Esophagus squamous epithelium (tissue), 5 donors: ENCODE results near the gene AMFR. TPM values are rescaled to one million over a fixed set of nuclear protein-coding genes. Genes with fewer than 3 reads are reported as not detected.

ENCODE experiments used
- DNase-seq: peaks from one replicate; lab custom pipeline; 2025; lab: John Stamatoyannopoulos, UW
- H3K27ac ChIP-seq, 4 donors: fragments of 200-600 bp; sonication (generic); one replicate each; pipeline ENCODE4 v1.5.1; 2016 to 2019; ENCODE audit warnings: mild to moderate bottlenecking in 1 of 4
- H3K27me3 ChIP-seq, 4 donors: fragments of 200-600 bp; sonication (generic); 1 replicate in 3 of 4; 2 replicates in 1 of 4; pipeline versions ENCODE4 v1.5.1 to v1.6.0; 2017 to 2021; ENCODE audit warnings: antibody characterized with exemption in 1 of 4
- H3K36me3 ChIP-seq, 3 donors: fragments of 200-600 bp; sonication (generic); one replicate each; pipeline ENCODE4 v1.5.1; 2016 to 2019
- H3K4me1 ChIP-seq, 3 donors: fragments of 200-600 bp; sonication (generic); one replicate each; pipeline ENCODE4 v1.5.1; 2017 to 2019
- H3K4me3 ChIP-seq, 4 donors: fragments of 200-600 bp; sonication (generic); 1 replicate in 3 of 4; 2 replicates in 1 of 4; pipeline ENCODE4 v1.5.1; 2016 to 2019; ENCODE audit warnings: mild to moderate bottlenecking in 2 of 4, moderate library complexity in 1 of 4
- H3K9me3 ChIP-seq, 3 donors: fragments of 200-600 bp; sonication (generic); one replicate each; pipeline ENCODE4 v1.5.1; 2016 to 2019
- POLR2A ChIP-seq, 4 donors: fragments of 450-650 bp; IDR thresholded peaks; one replicate each; pipeline ENCODE4 v1.6.1; 2017; ENCODE audit warnings: antibody characterized with exemption in 4 of 4, mild to moderate bottlenecking in 4 of 4, moderate library complexity in 3 of 4
- WGBS, 2 donors: methylation state at CpG; one replicate each; pipeline ENCODE4 v1.1.5; 2018; 5-methylcytosine and 5-hydroxymethylcytosine counted together
- intact Hi-C: fragments of 100-400 bp; cut with DNase I; formaldehyde crosslinking; loops from one replicate; pipeline ENCODE4 v1.15.0; 2022
- total RNA-seq, 4 donors: library from RNA; depleted of rRNA; stranded (reverse); fragments of >200 nt; gene quantifications; one replicate each; pipeline ENCODE4 v1.1.0, GENCODE V29; 2016
- TF ChIP-seq, protein P1 (sequence below), 6 experiments: fragments of 450-650 bp in 4 of 6; fragments of 200-600 bp in 2 of 6; sonication (generic) in 2 of 6; IDR thresholded peaks; one replicate each; pipeline ENCODE4 v1.5.1; 2016 to 2019; ENCODE audit warnings: antibody characterized with exemption in 6 of 6, mild to moderate bottlenecking in 4 of 6, moderate library complexity in 4 of 6
- donor health status: DM: yes; HTN: yes; CAD: no.

Gene AMFR
- total RNA-seq, 4 donors from 2014 or later, result 69.9 to 133 (median 111) TPM

GRCh38 chr16:56409195-56409594 lies 16.1 kb downstream of the AMFR start:
- Histone ChIP-seq H3K4me1 (peaks cover 0 to 20% (median 0%) of the 10 kb centered on the region in 3 donors), H3K27me3 (no peaks in the 10 kb centered on the region), H3K9me3 (no peaks in the 10 kb centered on the region), H3K27ac (peak overlapping the region in 3 of 4 donors; percentile 50 to 62 (median 60)), H3K4me3 (no peak overlapping the region), H3K36me3 (peaks cover 0 to 83% (median 7%) of the 10 kb centered on the region in 3 donors)
- WGBS, 2 donors, result 32 to 35% methylated on average over 4 of the region's 4 CpGs
- no peak for DNase-seq
- TF ChIP-seq, protein P1, sequence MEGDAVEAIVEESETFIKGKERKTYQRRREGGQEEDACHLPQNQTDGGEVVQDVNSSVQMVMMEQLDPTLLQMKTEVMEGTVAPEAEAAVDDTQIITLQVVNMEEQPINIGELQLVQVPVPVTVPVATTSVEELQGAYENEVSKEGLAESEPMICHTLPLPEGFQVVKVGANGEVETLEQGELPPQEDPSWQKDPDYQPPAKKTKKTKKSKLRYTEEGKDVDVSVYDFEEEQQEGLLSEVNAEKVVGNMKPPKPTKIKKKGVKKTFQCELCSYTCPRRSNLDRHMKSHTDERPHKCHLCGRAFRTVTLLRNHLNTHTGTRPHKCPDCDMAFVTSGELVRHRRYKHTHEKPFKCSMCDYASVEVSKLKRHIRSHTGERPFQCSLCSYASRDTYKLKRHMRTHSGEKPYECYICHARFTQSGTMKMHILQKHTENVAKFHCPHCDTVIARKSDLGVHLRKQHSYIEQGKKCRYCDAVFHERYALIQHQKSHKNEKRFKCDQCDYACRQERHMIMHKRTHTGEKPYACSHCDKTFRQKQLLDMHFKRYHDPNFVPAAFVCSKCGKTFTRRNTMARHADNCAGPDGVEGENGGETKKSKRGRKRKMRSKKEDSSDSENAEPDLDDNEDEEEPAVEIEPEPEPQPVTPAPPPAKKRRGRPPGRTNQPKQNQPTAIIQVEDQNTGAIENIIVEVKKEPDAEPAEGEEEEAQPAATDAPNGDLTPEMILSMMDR (IDR thresholded peaks at IDR 0.05), result no peak
- no peak for TF ChIP-seq POLR2A (IDR thresholded peaks at IDR 0.05)
- intact Hi-C loops, result no loop called here

GRCh38 chr16:56408379-56409098 lies 16.8 kb downstream of the AMFR start:
- no peaks in the 10 kb centered on the region for H3K27me3 ChIP-seq
- intact Hi-C loops, result no loop called here
- peaks cover 0 to 87% (median 8%) of the 10 kb centered on the region in 3 donors for H3K36me3 ChIP-seq
- no peaks in the 10 kb centered on the region for H3K9me3 ChIP-seq
- peak overlapping the region in 3 of 4 donors; percentile 50 to 62 (median 60) for H3K27ac ChIP-seq
- no peak overlapping the region for H3K4me3 ChIP-seq
- DNase-seq, result no peak
- TF ChIP-seq POLR2A (IDR thresholded peaks at IDR 0.05), result no peak
- TF ChIP-seq, protein P1 (IDR thresholded peaks at IDR 0.05), result no peak
- peaks cover 0 to 19% (median 0%) of the 10 kb centered on the region in 3 donors for H3K4me1 ChIP-seq
- WGBS, 2 donors, result 66 to 68% methylated on average over 7 of the region's 7 CpGs

GRCh38 chr16:56405977-56406672 lies 19.2 kb downstream of the AMFR start:
- no peak overlapping the region for H3K27ac ChIP-seq
- H3K27me3 ChIP-seq, result no peaks in the 10 kb centered on the region
- no peak for TF ChIP-seq POLR2A (IDR thresholded peaks at IDR 0.05)
- TF ChIP-seq, protein P1 (IDR thresholded peaks at IDR 0.05), result no peak
- no peak overlapping the region for H3K4me3 ChIP-seq
- no peaks in the 10 kb centered on the region for H3K9me3 ChIP-seq
- H3K4me1 ChIP-seq, result peaks cover 0 to 19% (median 0%) of the 10 kb centered on the region in 3 donors
- peaks cover 6 to 87% (median 27%) of the 10 kb centered on the region in 3 donors for H3K36me3 ChIP-seq
- no peak for DNase-seq
- intact Hi-C loops, result no loop called here
- 67 to 80% methylated on average over 4 of the region's 4 CpGs for WGBS, 2 donors

- H3K36me3 ChIP-seq, result peaks cover 6 to 81% (median 31%) of the 10 kb centered on the region in 3 donors
- H3K4me1 ChIP-seq, result no peaks in the 10 kb centered on the region
- intact Hi-C loops, result no loop called here
Measured at GRCh38 chr16:56401482-56401881, 23.9 kb downstream of the AMFR start.

More at GRCh38 chr16:56401482-56401881, 23.9 kb downstream of the AMFR start:
- Histone ChIP-seq H3K4me3 (no peak overlapping the region), H3K27ac (no peak overlapping the region), H3K27me3 (no peaks in the 10 kb centered on the region), H3K9me3 (no peaks in the 10 kb centered on the region)
- WGBS, 2 donors, result 88 to 96% methylated on average over 5 of the region's 5 CpGs
- no peak for TF ChIP-seq POLR2A (IDR thresholded peaks at IDR 0.05)
- TF ChIP-seq, protein P1 (IDR thresholded peaks at IDR 0.05), result peak in 2 of 6 experiments; percentile 17 to 53
- no peak for DNase-seq
